ENCODE data around the gene FER1L5. TPM values are rescaled to one million over a fixed set of nuclear protein-coding genes. Genes with fewer than 3 reads are reported as not detected.

FER1L5 gene
- total RNA-seq: under 0.01 and 0.16 TPM in 2 replicates

GRCh38 chr2:96642564-96643360, at the start of gene FER1L5:
TSS of gene FER1L5 (plus strand) at chr2:96642764. CDS start at chr2:96642837, 73 bp downstream.

GRCh38 chr2:96638144-96639121, 4.1 kb upstream of the FER1L5 start, which contains the start of gene KANSL3:
TSS of gene KANSL3 (minus strand) at chr2:96638312. CDS start at chr2:96637135, 1,177 bp downstream.

GRCh38 chr2:96739633-96740428, 97.3 kb downstream of the FER1L5 start, which contains the start of gene LMAN2L:
TSS of gene LMAN2L (minus strand) at chr2:96740064. CDS start at chr2:96740040, 24 bp downstream.

Other genes starting within 250 kb of the FER1L5 start
- 0.13 TPM in 1 of 2 replicates, not detected in the other for gene NEURL3, start 137.4 kb upstream of the FER1L5 start, total RNA-seq
- 9.9 and 11.2 TPM in 2 replicates for gene ARID5A, start 106.0 kb upstream of the FER1L5 start, total RNA-seq
- 26.8 and 34.7 TPM in 2 replicates for gene KANSL3, start 4.5 kb upstream of the FER1L5 start, total RNA-seq
- 22.0 and 24.7 TPM in 2 replicates for gene LMAN2L, start 97.3 kb downstream of the FER1L5 start, total RNA-seq
- 6.5 and 7.5 TPM in 2 replicates for gene CNNM4, start 118.1 kb downstream of the FER1L5 start, total RNA-seq
- gene CNNM3, start 173.5 kb downstream of the FER1L5 start, total RNA-seq: 4.3 and 5.0 TPM in 2 replicates
- 1.2 and 1.7 TPM in 2 replicates for gene ANKRD23, start 201.3 kb downstream of the FER1L5 start, total RNA-seq
- 15.9 and 21.7 TPM in 2 replicates for gene ANKRD39, start 215.3 kb downstream of the FER1L5 start, total RNA-seq
- gene SEMA4C, start 227.3 kb downstream of the FER1L5 start, total RNA-seq: 26.6 and 49.0 TPM in 2 replicates